Measurements from ENCODE around the gene BRSK2.

The BRSK2 gene

GRCh38 chr11:1484061-1484671, 94.4 kb downstream of the BRSK2 start:
- DNase-seq: no peak

GRCh38 chr11:1484695-1485503, 95.2 kb downstream of the BRSK2 start:
- no peak for DNase-seq

DNA sequence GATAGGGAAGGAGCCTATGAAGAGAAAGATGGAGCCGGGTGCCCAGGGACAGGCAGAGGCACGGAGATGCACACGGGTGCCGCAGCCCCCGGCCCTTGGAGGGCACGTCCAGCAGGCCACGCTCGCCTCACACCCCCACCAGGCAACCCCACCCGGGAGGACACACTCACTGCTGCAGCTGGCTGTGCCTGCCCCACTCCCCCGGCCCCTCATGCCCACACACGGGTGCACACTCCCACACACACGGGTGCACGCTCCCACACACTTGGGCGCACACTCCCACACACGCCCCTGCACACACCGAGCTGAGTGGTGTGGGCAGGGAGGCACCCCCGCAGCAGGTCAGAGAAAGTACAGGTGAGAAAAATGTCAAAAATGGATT, 95.8 kb downstream of the BRSK2 start:
- no peak for DNase-seq

DNA sequence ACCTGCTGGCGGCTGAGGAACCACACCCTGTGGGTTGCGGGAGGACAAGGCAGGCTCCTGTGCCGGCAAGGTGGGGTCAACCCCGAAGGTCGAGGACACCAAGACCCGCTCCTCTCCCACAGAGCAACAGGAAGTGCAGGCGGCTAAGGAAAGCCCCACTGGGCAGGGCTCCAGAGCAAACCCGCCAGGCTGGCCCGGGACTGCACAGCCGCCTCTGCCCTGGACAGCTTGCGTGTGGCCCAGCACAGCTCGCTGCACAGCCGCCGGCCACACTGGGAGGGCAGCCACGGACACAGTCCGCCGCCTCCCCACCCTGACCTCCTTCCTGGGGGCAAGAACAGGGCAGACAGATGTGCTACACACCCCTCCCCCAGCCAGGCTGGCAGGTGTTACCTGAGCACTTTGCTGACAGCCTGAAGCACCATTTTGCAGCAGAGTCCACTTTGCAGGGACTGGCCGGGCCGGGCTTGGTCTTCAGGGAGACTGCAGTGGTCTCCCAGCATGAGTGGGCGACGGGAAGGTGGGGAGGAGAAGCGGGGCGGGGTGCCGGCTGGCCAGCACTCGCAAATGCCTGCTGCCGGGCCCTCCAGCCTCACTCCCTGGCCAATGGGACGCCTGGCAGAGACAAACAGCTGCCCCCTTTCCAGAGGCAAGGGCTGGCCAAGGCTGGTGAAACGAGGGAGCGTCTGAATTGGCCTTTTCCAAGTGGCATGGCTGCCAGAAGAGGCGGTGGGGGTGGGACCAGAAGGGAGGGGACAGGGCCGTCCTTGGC, 96.5 kb downstream of the BRSK2 start, which contains the start of gene MOB2:
Gene MOB2 (minus strand): TSS at position 726 of the 772 bp plus-strand sequence. CDS start 223 bp downstream, at position 503.
- DNase-seq: no peak

DNA sequence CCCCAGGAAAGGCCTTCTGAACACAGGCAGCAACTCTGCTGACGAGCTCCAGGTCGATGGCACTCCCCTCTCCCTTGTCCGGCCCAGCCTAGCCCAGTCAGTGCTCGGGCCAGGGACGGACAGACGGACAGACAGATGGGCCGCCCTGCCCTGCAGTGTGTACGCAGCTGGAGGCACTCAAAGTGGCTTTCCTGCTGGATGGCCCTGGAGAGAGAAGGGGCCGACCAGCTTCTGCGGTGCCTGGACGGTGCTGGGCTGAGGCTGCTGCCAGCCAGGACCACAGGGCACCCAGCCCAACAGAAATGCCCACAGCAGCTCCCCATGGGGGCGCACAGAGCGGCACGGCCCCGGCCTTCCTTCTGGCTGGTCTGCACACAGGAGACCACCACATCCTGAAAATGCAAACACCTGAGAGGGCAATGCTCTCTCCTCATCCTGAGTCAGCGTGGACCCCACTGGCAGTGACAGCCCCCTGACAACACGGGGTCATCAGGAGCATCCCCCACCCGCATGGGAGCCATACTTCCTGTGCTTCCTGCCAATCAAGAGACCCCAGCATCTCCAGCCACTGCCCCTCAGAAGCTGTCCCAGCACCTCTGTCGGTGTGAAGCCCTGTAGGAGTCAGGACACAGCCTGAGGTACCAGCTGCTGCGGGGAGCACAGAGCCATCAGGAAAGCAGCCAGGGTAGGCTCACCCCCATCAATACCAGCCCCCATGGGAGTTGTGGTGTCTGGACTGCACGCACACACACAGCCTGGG, 97.5 kb downstream of the BRSK2 start:
- DNase-seq: no peak

GRCh38 chr11:1487851-1488574, 98.3 kb downstream of the BRSK2 start:
- no peak for DNase-seq

GRCh38 chr11:1488575-1489180, 98.9 kb downstream of the BRSK2 start:
- no peak for DNase-seq

GRCh38 chr11:1490651-1491050, 100.9 kb downstream of the BRSK2 start:
- no peak for DNase-seq

DNA sequence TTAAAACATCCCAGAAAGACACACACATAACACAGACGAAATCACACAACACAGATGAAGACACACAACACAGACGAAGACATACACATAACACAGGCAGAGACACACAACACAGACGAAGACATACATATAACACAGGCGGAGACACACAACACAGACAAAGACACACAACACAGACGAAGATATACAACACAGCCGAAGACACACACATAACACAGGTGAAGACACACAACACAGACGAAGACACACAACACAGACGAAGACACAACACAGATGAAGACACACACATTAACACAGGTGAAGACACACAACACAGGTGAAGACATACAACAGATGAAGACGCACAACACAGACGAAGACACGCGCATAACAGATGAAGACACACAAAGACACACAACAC, 101.6 kb downstream of the BRSK2 start:
- DNase-seq: no peak

DNA sequence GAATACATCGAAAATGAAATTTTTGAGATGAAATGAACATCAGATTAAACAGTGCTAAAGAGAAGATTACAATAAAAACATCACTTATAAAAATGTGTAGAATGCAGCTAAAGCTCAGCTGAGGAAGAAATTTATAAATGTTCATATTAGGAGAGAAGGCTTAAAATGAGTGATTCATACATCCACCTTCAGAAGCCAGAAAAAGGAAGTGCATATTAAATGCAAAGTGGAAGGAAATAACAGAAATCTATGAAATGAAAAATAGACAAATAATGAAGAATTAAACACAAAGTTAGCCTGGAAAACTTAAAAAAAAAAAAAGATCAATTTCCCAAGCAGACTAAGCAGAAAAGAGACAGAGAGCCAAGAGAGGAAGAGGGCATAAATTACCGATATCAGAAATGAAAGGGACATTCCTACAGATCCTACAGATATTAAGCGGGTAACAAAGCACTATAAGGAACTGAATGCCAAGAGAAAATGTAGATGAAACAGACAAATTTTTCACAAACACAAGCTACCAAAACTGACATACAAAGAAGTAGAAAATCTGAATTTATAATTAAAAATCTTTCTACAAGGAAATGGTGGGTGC, 104.0 kb downstream of the BRSK2 start:
- no peak for DNase-seq

DNA sequence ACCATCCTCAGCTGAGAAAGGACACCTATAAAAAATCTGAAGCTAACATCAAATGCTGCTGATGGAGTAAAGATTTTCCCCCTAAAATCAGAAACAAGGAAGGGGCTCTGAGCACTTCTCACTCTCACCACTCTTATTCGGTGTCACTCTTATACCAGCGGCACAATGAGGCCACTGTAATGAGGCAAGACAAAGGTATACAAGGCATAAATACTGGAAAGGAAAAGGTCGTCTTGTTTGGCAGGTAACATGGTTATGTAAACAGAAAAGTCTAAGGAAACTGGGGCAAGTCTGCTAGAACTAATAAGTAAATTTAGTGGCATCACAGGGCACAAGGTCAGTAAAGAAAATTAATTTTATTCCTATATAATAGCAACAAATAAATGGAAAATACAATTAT, 104.9 kb downstream of the BRSK2 start:
- no peak for DNase-seq

GRCh38 chr11:1496091-1496760, 106.5 kb downstream of the BRSK2 start:
- no peak for DNase-seq

DNA sequence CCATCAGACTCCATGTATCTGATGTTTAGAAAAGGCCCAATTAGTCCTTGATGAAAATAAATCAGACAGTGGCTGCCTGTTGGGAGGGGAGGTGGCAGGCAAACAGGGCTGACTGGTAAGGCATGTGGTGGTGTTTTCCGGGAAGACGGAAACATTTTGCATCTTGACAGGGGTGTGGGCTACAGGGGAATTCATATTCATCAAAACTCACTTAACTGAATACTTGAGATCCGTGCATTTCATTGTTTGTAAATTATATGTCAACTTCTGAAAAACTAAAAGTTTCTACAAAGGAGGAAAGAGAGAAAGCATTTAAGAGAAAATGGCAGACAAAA, 107.0 kb downstream of the BRSK2 start:
- DNase-seq: no peak

GRCh38 chr11:1497600-1497999, 107.9 kb downstream of the BRSK2 start:
- DNase-seq: no peak

GRCh38 chr11:1498262-1498661, 108.5 kb downstream of the BRSK2 start:
- no peak for DNase-seq

- no peak for DNase-seq
Observed at GRCh38 chr11:1499261-1499890, 109.6 kb downstream of the BRSK2 start.

- no peak for DNase-seq
Observed at GRCh38 chr11:1499899-1500298, 110.2 kb downstream of the BRSK2 start.

GRCh38 chr11:1500466-1501420, 111.0 kb downstream of the BRSK2 start:
- no peak for DNase-seq

All from stimulated activated naive CD4-positive, alpha-beta T cell treated with Interleukin-2 at 50 U/mL for 16 hours (primary cell).